CD4-positive, alpha-beta T cell (primary cell): ENCODE data around the gene NCKIPSD. TPM values are rescaled to one million over a fixed set of nuclear protein-coding genes. Genes with fewer than 3 reads are reported as not detected.
A peak's percentile ranks its signal among the peaks of the same experiment; 100 is the strongest.

Source experiments
- ATAC-seq: fragments of 200-7000 bp; cut with Tn5 transposase; one replicate; pipeline ENCODE4 v1.10.0; 2022; ENCODE audit warnings: mild to moderate bottlenecking; ENCODE audit not compliant: poor library complexity
- CTCF ChIA-PET: fragments of 350-600 bp; sonication (Branson Sonifier 250); formaldehyde crosslinking; loops from one replicate; lab custom pipeline; 2021; ENCODE audit warnings: antibody characterized with exemption, inconsistent platforms; lab: Charles Lee
- POLR2A ChIA-PET: fragments of 350-600 bp; sonication (Branson Sonifier 250); formaldehyde crosslinking; loops from one replicate; lab custom pipeline; 2021; ENCODE audit warnings: antibody characterized with exemption, inconsistent platforms; lab: Charles Lee
- DNase-seq, 14 experiments: peaks; one replicate each; pipeline ENCODE4 v3.0.0-alpha.2; 2013 to 2020; ENCODE audit warnings: mixed read lengths in 2 of 14
- H3K27ac ChIP-seq, 2 donors: one replicate each; pipeline versions ENCODE4 v1.5.1 to v1.7.0; 2013; ENCODE audit warnings: low read length in 2 of 2, low read depth in 1 of 2, mild to moderate bottlenecking in 1 of 2
- H3K27me3 ChIP-seq, 2 experiments: 1 replicate in 1 of 2; 2 replicates in 1 of 2; pipeline versions ENCODE4 v1.6.1 to v1.7.0; 2013; ENCODE audit warnings: low read length in 2 of 2, control low read depth in 1 of 2, mild to moderate bottlenecking in 1 of 2, moderate library complexity in 1 of 2; ENCODE audit not compliant: insufficient read depth in 2 of 2, control insufficient read depth in 1 of 2
- H3K36me3 ChIP-seq: one replicate; pipeline ENCODE4 v1.6.1; 2013; ENCODE audit warnings: low read length, control low read depth; ENCODE audit not compliant: insufficient read depth
- H3K4me1 ChIP-seq: one replicate; pipeline ENCODE4 v1.6.1; 2013; ENCODE audit warnings: low read length, control low read depth; ENCODE audit not compliant: insufficient read depth
- H3K4me3 ChIP-seq: one replicate; pipeline ENCODE4 v1.5.1; 2013; ENCODE audit warnings: mild to moderate bottlenecking, low read length, moderate library complexity
- H3K9me3 ChIP-seq, 2 experiments: 1 replicate in 1 of 2; 2 replicates in 1 of 2; pipeline versions ENCODE4 v1.6.1 to v1.7.0; 2013; ENCODE audit warnings: low read length in 2 of 2, mild to moderate bottlenecking in 2 of 2, control low read depth in 1 of 2, moderate library complexity in 1 of 2; ENCODE audit not compliant: control insufficient read depth in 1 of 2, insufficient read depth in 1 of 2
- H3K27ac Mint-ChIP-seq: one replicate; pipeline ENCODE4 v1.8.0; 2020; ENCODE audit warnings: mixed read lengths
- H3K27me3 Mint-ChIP-seq: one replicate; pipeline ENCODE4 v1.8.0; 2021; ENCODE audit warnings: mixed read lengths
- H3K36me3 Mint-ChIP-seq: one replicate; pipeline ENCODE4 v1.8.0; 2021; ENCODE audit warnings: low read depth, mixed read lengths
- H3K4me1 Mint-ChIP-seq: one replicate; pipeline ENCODE4 v1.8.0; 2021; ENCODE audit warnings: low read depth, mixed read lengths
- H3K4me3 Mint-ChIP-seq: one replicate; pipeline ENCODE4 v1.8.0; 2020; ENCODE audit warnings: mild to moderate bottlenecking, mixed read lengths
- H3K9me3 Mint-ChIP-seq: one replicate; pipeline ENCODE4 v1.8.0; 2020; ENCODE audit warnings: mixed read lengths
- intact Hi-C, 2 experiments: fragments of 100-400 bp; cut with DNase I in 1 of 2; cut with micrococcal nuclease in 1 of 2; formaldehyde crosslinking; loops; one replicate each; pipeline versions ENCODE4 v1.15.1 to v1.9.0; 2023 to 2025; cut with DNase I, micrococcal nuclease
- total RNA-seq, 174 experiments: library from RNA in 2 of 174; stranded (reverse) in 2 of 174; gene quantifications; one replicate each; pipeline ENCODE4 v1.2.3 and lab custom pipeline; 2021 to 2026
- TF ChIP-seq, protein P1 (sequence below): fragments of 200-600 bp; IDR thresholded peaks from one replicate; pipeline ENCODE4 v1.8.0; 2022; ENCODE audit warnings: antibody characterized with exemption, mild to moderate bottlenecking

Gene NCKIPSD
- total RNA-seq, 2 experiments from 2014 or later = 9.7 to 10.8 TPM

DNA sequence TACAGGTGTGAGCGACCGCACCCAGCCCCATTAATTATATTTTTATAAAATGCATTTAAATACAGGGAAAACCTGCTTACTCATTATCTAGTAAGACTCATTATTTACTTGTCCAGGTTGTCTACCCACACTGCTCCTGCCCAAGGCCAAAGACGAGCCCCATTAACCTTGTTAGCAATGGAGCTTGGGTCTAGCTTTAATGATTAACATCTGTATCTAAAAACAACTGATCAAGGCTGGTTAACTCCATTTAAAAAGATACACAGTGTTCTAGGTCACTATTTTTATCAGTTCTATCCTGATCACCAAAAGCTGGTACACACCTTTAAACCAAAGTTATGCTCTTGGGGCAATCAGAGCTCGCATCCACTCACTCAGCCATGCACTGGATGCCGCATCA, 10.4 kb upstream of the NCKIPSD start:
- Histone ChIP-seq H3K27me3 (no peaks in the 10 kb centered on the region), H3K9me3 (no peaks in the 10 kb centered on the region), H3K4me1 (peaks cover 19% of the 10 kb centered on the region), H3K4me3 (no peak overlapping the region), H3K36me3 (peaks cover 70% of the 10 kb centered on the region), H3K27ac (peak overlapping the region in 1 of 2 donors; percentile 9)
- Mint-ChIP-seq H3K9me3 (no peaks in the 10 kb centered on the region), H3K27me3 (no peaks in the 10 kb centered on the region), H3K4me3 (no peak overlapping the region), H3K36me3 (peaks cover 75% of the 10 kb centered on the region), H3K27ac (peak overlapping the region; percentile 59), H3K4me1 (peaks cover 27% of the 10 kb centered on the region)
- TF ChIP-seq, protein P1, sequence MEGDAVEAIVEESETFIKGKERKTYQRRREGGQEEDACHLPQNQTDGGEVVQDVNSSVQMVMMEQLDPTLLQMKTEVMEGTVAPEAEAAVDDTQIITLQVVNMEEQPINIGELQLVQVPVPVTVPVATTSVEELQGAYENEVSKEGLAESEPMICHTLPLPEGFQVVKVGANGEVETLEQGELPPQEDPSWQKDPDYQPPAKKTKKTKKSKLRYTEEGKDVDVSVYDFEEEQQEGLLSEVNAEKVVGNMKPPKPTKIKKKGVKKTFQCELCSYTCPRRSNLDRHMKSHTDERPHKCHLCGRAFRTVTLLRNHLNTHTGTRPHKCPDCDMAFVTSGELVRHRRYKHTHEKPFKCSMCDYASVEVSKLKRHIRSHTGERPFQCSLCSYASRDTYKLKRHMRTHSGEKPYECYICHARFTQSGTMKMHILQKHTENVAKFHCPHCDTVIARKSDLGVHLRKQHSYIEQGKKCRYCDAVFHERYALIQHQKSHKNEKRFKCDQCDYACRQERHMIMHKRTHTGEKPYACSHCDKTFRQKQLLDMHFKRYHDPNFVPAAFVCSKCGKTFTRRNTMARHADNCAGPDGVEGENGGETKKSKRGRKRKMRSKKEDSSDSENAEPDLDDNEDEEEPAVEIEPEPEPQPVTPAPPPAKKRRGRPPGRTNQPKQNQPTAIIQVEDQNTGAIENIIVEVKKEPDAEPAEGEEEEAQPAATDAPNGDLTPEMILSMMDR = no peak
- ChIA-PET CTCF (interaction anchor here (1.2 kb wide), 1 partner anchor 10 kb away, joined by 4 read pairs; the partner anchor contains the start of gene NCKIPSD), POLR2A (interaction anchor here (0.6 kb wide), 1 partner anchor 999 kb away, joined by 3 read pairs; no protein-coding TSS in a partner anchor)
- no peak for ATAC-seq
- DNase-seq = no peak
- intact Hi-C loops = no loop called here

DNA sequence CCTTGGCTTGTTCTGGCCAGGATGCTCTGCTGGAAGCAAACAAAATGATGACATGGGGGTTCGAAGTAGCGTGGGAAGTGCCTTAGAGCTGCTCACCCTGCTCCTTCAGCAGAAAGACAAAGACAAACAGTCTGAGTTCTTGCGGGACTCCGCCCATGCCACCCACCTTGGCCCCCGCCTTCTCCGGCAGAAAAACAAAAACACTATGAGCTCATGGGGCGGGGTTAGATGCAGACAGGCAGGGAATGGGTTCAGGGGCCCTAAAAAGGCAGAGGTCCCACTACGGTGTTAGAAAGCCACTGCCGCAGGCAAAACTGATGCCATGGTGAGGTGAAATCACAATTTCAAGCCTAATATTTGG, 9.7 kb upstream of the NCKIPSD start:
- peak in 1 of 14 experiments; percentile 23 for DNase-seq
- Histone ChIP-seq H3K27me3 (no peaks in the 10 kb centered on the region), H3K36me3 (peaks cover 72% of the 10 kb centered on the region), H3K9me3 (no peaks in the 10 kb centered on the region), H3K4me3 (no peak overlapping the region), H3K4me1 (peaks cover 14% of the 10 kb centered on the region), H3K27ac (no peak overlapping the region)
- H3K27ac Mint-ChIP-seq = no peak overlapping the region
- ChIA-PET CTCF (no interaction called here), POLR2A (interaction anchor here (0.6 kb wide), 2 partner anchors 44 to 1000 kb away, joined by 3 read pairs; no protein-coding TSS in a partner anchor)
- peaks cover 22% of the 10 kb centered on the region for H3K4me1 Mint-ChIP-seq
- TF ChIP-seq, protein P1 = no peak
- H3K4me3 Mint-ChIP-seq = no peak overlapping the region
- no peaks in the 10 kb centered on the region for H3K27me3 Mint-ChIP-seq
- no peak for ATAC-seq
- no peaks in the 10 kb centered on the region for H3K9me3 Mint-ChIP-seq
- peaks cover 76% of the 10 kb centered on the region for H3K36me3 Mint-ChIP-seq
- intact Hi-C loops = no loop called here

DNA sequence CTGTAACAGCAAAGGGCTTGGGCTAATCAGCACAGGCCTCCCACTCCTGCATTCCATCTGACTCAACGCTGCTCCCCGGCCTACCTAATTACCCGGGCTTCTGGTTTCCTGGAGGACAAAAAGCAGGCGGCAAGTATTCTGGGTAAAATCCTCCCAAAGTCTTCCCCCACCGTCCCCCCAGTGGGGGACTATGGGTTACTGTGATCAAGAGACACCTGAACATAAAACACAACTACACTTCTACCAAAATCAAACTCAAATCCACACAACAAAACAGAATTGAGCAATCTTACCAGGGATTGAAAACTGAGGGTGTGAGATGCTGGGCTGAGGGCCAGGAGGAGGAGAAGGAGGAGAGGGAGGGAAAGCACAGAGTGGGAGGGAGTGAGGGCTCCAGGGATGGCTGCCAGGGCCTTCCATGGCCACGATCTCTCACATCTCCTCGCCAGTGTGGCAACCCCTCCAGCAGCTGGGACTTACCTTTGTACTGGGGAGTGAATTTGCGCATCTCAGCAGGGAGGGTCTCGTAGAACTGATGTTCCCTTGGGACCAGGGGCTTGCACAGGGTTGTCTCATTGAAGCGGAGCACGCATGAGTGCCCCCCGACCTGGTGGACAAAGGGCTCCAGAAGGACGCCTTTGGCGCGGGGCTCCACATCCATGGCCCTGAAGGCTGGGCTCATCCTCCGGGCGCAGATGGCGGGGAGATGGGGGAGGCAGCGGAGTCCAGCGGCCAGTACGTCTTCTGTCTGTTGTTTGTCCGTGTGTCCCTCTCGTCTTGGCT, 9.1 kb upstream of the NCKIPSD start:
- DNase-seq (no peak), ATAC-seq (no peak)
- TF ChIP-seq, protein P1 = no peak
- Histone ChIP-seq H3K4me3 (no peak overlapping the region), H3K36me3 (peaks cover 76% of the 10 kb centered on the region), H3K4me1 (peaks cover 14% of the 10 kb centered on the region), H3K27me3 (no peaks in the 10 kb centered on the region), H3K9me3 (no peaks in the 10 kb centered on the region), H3K27ac (no peak overlapping the region)
- Mint-ChIP-seq H3K27ac (no peak overlapping the region), H3K27me3 (no peaks in the 10 kb centered on the region), H3K36me3 (peaks cover 75% of the 10 kb centered on the region), H3K9me3 (no peaks in the 10 kb centered on the region), H3K4me1 (peaks cover 17% of the 10 kb centered on the region), H3K4me3 (no peak overlapping the region)
- intact Hi-C loops = no loop called here
- ChIA-PET POLR2A (interaction anchor here (0.6 kb wide), 1 partner anchor 44 kb away, joined by 3 read pairs; no protein-coding TSS in a partner anchor), CTCF (no interaction called here)
